HepG2 (cell line): ENCODE results near the gene GRIK4. TPM values are rescaled to one million over a fixed set of nuclear protein-coding genes. Genes with fewer than 3 reads are reported as not detected.

ENCODE experiments used
- ATAC-seq: fragments of 200-7000 bp; cut with Tn5 transposase; 3 replicates; pipeline ENCODE4 v1.9.1; 2020; ENCODE audit warnings: mild to moderate bottlenecking, moderate library complexity
- BruUV-seq: library from RNA; stranded (reverse); fragments of 400-500 nt; replicated peaks from 2 replicates; lab custom pipeline; 2021; lab: Mats Ljungman, UMichigan
- CTCF ChIA-PET: fragments of 300-600 bp; formaldehyde crosslinking; extraction: SDS; loops from one replicate; lab custom pipeline; 2021; ENCODE audit warnings: low total read pairs, inconsistent platforms, low intra/inter-chr PET ratio; lab: Yijun Ruan, JAX
- POLR2A ChIA-PET: fragments of 350-600 bp; sonication (Branson Sonifier 250); formaldehyde crosslinking; loops from one replicate; lab custom pipeline; 2020; ENCODE audit warnings: antibody characterized with exemption, inconsistent platforms; lab: Yijun Ruan, JAX
- DNase-seq: peaks from one replicate; pipeline ENCODE4 v3.0.0-alpha.2; 2015; ENCODE audit warnings: low spot score
- FAIRE-seq: peaks from 3 replicates; lab custom pipeline; 2011; peaks lifted over from hg19 to GRCh38; lab: Jason Lieb, UNC
- H2AFZ ChIP-seq: one replicate; pipeline ENCODE4 v1.6.1; 2011; ENCODE audit warnings: low read length, inconsistent platforms
- H3K27ac ChIP-seq: fragments of 300-600 bp; 3 replicates; pipeline ENCODE4 v1.8.0; 2011; ENCODE audit warnings: mixed run types, mild to moderate bottlenecking, mixed read lengths, low read length, inconsistent platforms; ENCODE audit not compliant: insufficient read depth; ENCODE audit errors: extremely low read length
- H3K27me3 ChIP-seq, 2 experiments: fragments of 200-600 bp in 1 of 2; 2 replicates in 1 of 2; 3 replicates in 1 of 2; pipeline versions ENCODE4 v1.6.0 to v1.8.0; 2011; ENCODE audit warnings: low read length in 2 of 2, mild to moderate bottlenecking in 2 of 2, moderate library complexity in 2 of 2, inconsistent platforms in 1 of 2; ENCODE audit not compliant: insufficient read depth in 2 of 2, control insufficient read depth in 1 of 2
- H3K36me3 ChIP-seq, 2 experiments: fragments of 200-600 bp in 1 of 2; replicated peaks in 1 of 2; 2 replicates in 1 of 2; 3 replicates in 1 of 2; pipeline versions ENCODE4 v1.5.1 to v1.8.0; 2011; ENCODE audit warnings: low read length in 2 of 2, inconsistent platforms in 1 of 2; ENCODE audit not compliant: insufficient read depth in 2 of 2, control insufficient read depth in 1 of 2
- H3K4me1 ChIP-seq: 2 replicates; pipeline ENCODE4 v1.5.1; 2012; ENCODE audit warnings: low read length, inconsistent platforms; ENCODE audit not compliant: insufficient read depth
- H3K4me2 ChIP-seq: 2 replicates; pipeline ENCODE4 v1.6.0; 2011; ENCODE audit warnings: low read depth, low read length, inconsistent platforms
- H3K4me3 ChIP-seq, 3 experiments: fragments of 200-600 bp in 1 of 3; sonication (generic), shearing (Covaris generic) in 1 of 3; replicated peaks in 1 of 3; 2 replicates each; pipeline ENCODE4 v1.5.1; 2011 to 2016; ENCODE audit warnings: low read length in 3 of 3, inconsistent platforms in 2 of 3, low read depth in 2 of 3, mild to moderate bottlenecking in 2 of 3, control low read depth in 1 of 3, mixed read lengths in 1 of 3; ENCODE audit not compliant: insufficient read depth in 1 of 3
- H3K79me2 ChIP-seq: one replicate; pipeline ENCODE4 v1.6.1; 2011; ENCODE audit warnings: low read length, inconsistent platforms; ENCODE audit not compliant: insufficient read depth
- H3K9ac ChIP-seq: 2 replicates; pipeline ENCODE4 v1.6.0; 2011; ENCODE audit warnings: mild to moderate bottlenecking, low read depth, low read length, inconsistent platforms; ENCODE audit not compliant: insufficient read depth
- H3K9me3 ChIP-seq: 2 replicates; pipeline ENCODE4 v1.5.1; 2012; ENCODE audit warnings: mild to moderate bottlenecking, low read length
- H4K20me1 ChIP-seq: 2 replicates; pipeline ENCODE4 v1.6.0; 2011; ENCODE audit warnings: inconsistent platforms, mild to moderate bottlenecking, low read length, moderate library complexity; ENCODE audit not compliant: insufficient read depth
- CREB3 ChIP-seq: sonication (generic); formaldehyde crosslinking; IDR thresholded peaks from 2 replicates; pipeline ENCODE4 v1.5.0; 2020; ENCODE audit warnings: missing genetic modification reagents
- CREBL2 ChIP-seq: sonication (generic); formaldehyde crosslinking; IDR thresholded peaks from 2 replicates; pipeline ENCODE4 v1.8.1; 2023; ENCODE audit warnings: missing genetic modification reagents, mild to moderate bottlenecking, borderline replicate concordance
- DR1 ChIP-seq: sonication (generic); formaldehyde crosslinking; IDR thresholded peaks from 2 replicates; pipeline ENCODE4 v1.8.0; 2021; ENCODE audit warnings: mild to moderate bottlenecking, missing genetic modification reagents, inconsistent platforms
- ELF4 ChIP-seq: sonication (generic); formaldehyde crosslinking; IDR thresholded peaks from 2 replicates; pipeline ENCODE4 v1.5.0; 2020; ENCODE audit warnings: missing genetic modification reagents, mild to moderate bottlenecking, moderate library complexity, borderline replicate concordance
- HMGXB3 ChIP-seq: sonication (generic); formaldehyde crosslinking; IDR thresholded peaks from 2 replicates; pipeline ENCODE4 v1.4.0; 2020; ENCODE audit warnings: missing genetic modification reagents, borderline replicate concordance
- PLSCR1 ChIP-seq: sonication (generic); formaldehyde crosslinking; IDR thresholded peaks from 2 replicates; pipeline ENCODE4 v1.5.0; 2020; ENCODE audit warnings: missing genetic modification reagents, mild to moderate bottlenecking, borderline replicate concordance
- SCMH1 ChIP-seq: sonication (generic); formaldehyde crosslinking; IDR thresholded peaks from 2 replicates; pipeline ENCODE4 v1.9.0; 2021; ENCODE audit warnings: missing genetic modification reagents, mild to moderate bottlenecking, borderline replicate concordance
- SMARCC2 ChIP-seq: fragments of 450-650 bp; IDR thresholded peaks from 2 replicates; pipeline ENCODE4 v1.6.1; 2017; ENCODE audit warnings: antibody characterized with exemption, mild to moderate bottlenecking
- SOX5 ChIP-seq: IDR thresholded peaks from 2 replicates; pipeline ENCODE4 v1.6.1; 2016; ENCODE audit warnings: borderline replicate concordance
- TBP ChIP-seq: sonication (generic); formaldehyde crosslinking; IDR thresholded peaks from 2 replicates; pipeline ENCODE4 v1.5.0; 2020; ENCODE audit warnings: missing genetic modification reagents
- ZFY ChIP-seq: sonication (generic); formaldehyde crosslinking; IDR thresholded peaks from 2 replicates; pipeline ENCODE4 v1.4.0; 2020; ENCODE audit warnings: missing genetic modification reagents
- ZNF333 ChIP-seq: sonication (generic); formaldehyde crosslinking; IDR thresholded peaks from 2 replicates; pipeline ENCODE4 v1.4.0; 2020; ENCODE audit warnings: mild to moderate bottlenecking, missing genetic modification reagents, borderline replicate concordance
- ZNF468 ChIP-seq: sonication (generic); formaldehyde crosslinking; IDR thresholded peaks from 2 replicates; pipeline ENCODE4 v1.8.0; 2022; ENCODE audit warnings: mild to moderate bottlenecking, moderate library complexity, missing genetic modification reagents
- ZNF644 ChIP-seq: IDR thresholded peaks from 2 replicates; pipeline ENCODE4 v1.6.1; 2016; ENCODE audit warnings: low read depth
- ZNF891 ChIP-seq: sonication (generic); formaldehyde crosslinking; IDR thresholded peaks from 2 replicates; pipeline ENCODE4 v1.5.0; 2020; ENCODE audit warnings: mild to moderate bottlenecking, missing genetic modification reagents
- WGBS: methylation state at CpG from one replicate; pipeline ENCODE4 v1.1.6; 2017; ENCODE audit warnings: low lambda C conversion rate; 5-methylcytosine and 5-hydroxymethylcytosine counted together
- in situ Hi-C: cut with HindIII; loops from 2 replicates; pipeline ENCODE4 v1.10.0; 2017; ENCODE audit warnings: low pct_unique_long_range_greater_than_20kb; ENCODE audit not compliant: extremely low pct_ligation_motif_present
- intact Hi-C: fragments of 100-400 bp; cut with micrococcal nuclease; formaldehyde crosslinking; loops from one replicate; pipeline ENCODE4 v1.10.0; 2022; ENCODE audit not compliant: unreplicated experiment
- polyA plus RNA-seq, 8 experiments: library from polyadenylated mRNA; depleted of rRNA in 3 of 8; stranded (reverse) in 7 of 8; unstranded in 1 of 8; fragments of >200 nt; fragmentation: Illumina TruSeq in 4 of 8; extraction: Trizol in 4 of 8; gene quantifications; 2 replicates each; pipeline versions ENCODE4 v1.2.1 to v1.2.3, GENCODE V29; 2011 to 2016; ENCODE audit warnings: low read depth in 4 of 8, missing spikeins in 1 of 8, mixed read lengths in 1 of 8; ENCODE audit not compliant: insufficient read depth in 1 of 8
- total RNA-seq, 5 experiments: library from RNA; depleted of rRNA; stranded (reverse); fragments of >200 nt; fragmentation: Illumina TruSeq; extraction: Trizol; gene quantifications; 2 replicates each; pipeline ENCODE4 v1.2.3, GENCODE V29; 2016; ENCODE audit warnings: low read depth in 1 of 5
- TF ChIP-seq, protein P1 (sequence below): sonication (generic); formaldehyde crosslinking; IDR thresholded peaks from 2 replicates; pipeline ENCODE4 v1.4.0; 2020; ENCODE audit warnings: missing genetic modification reagents
- TF ChIP-seq, protein P2 (sequence below): IDR thresholded peaks from 2 replicates; pipeline ENCODE4 v1.6.1; 2016; ENCODE audit warnings: mild to moderate bottlenecking, missing biosample characterization, missing genetic modification reagents

GRIK4 gene
- total and polyA plus RNA-seq, 2 of the 13 experiments (the other 11 are each of a cell fraction or from before 2014, with no cell fraction given) = 0.04 to 0.07 TPM

DNA sequence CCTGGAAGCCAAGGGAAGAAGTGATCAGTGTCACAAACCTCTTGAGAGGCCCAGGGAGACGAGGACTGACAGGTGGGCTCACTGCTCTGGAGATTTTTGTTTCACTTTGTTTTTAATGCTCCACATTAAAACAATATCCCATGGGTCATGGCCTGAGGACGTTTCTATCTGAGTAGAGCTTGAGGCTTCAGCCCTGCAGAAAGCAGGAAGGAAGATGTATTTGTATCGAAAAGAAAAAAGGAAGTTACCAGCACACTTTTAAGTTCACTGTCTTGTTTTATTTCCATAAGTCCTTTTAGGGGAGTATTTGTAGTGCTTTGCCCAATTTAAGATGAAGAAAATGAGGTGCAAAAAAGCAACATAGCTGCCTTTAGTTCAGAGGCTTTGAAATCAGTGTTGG lies 191.1 kb downstream of the GRIK4 start:
- Histone ChIP-seq H3K9ac (no peak overlapping the region), H2AFZ (no peak overlapping the region)
- no peak for DNase-seq
- intact Hi-C loops = no loop called here
- TF ChIP-seq DR1 (CRISPR knock-in tag) (no peak), PLSCR1 (CRISPR knock-in tag) (no peak), SCMH1 (CRISPR knock-in tag) (no peak), ZFY (CRISPR knock-in tag) (no peak), HMGXB3 (CRISPR knock-in tag) (no peak), CREBL2 (CRISPR knock-in tag) (no peak), CREB3 (CRISPR knock-in tag) (no peak), ZNF468 (no peak), ZNF891 (no peak), TBP (no peak), SMARCC2 (no peak), SOX5 (CRISPR knock-in tag) (no peak), ZNF644 (CRISPR knock-in tag) (no peak), ZNF333 (CRISPR knock-in tag) (no peak), ELF4 (CRISPR knock-in tag) (no peak)
- TF ChIP-seq, protein P1, sequence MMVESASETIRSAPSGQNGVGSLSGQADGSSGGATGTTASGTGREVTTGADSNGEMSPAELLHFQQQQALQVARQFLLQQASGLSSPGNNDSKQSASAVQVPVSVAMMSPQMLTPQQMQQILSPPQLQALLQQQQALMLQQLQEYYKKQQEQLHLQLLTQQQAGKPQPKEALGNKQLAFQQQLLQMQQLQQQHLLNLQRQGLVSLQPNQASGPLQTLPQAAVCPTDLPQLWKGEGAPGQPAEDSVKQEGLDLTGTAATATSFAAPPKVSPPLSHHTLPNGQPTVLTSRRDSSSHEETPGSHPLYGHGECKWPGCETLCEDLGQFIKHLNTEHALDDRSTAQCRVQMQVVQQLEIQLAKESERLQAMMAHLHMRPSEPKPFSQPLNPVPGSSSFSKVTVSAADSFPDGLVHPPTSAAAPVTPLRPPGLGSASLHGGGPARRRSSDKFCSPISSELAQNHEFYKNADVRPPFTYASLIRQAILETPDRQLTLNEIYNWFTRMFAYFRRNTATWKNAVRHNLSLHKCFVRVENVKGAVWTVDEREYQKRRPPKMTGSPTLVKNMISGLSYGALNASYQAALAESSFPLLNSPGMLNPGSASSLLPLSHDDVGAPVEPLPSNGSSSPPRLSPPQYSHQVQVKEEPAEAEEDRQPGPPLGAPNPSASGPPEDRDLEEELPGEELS (CRISPR knock-in tag) = no peak
- TF ChIP-seq, protein P2, sequence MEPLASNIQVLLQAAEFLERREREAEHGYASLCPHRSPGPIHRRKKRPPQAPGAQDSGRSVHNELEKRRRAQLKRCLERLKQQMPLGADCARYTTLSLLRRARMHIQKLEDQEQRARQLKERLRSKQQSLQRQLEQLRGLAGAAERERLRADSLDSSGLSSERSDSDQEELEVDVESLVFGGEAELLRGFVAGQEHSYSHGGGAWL = no peak
- TF ChIP-seq, all 625 proteins: peak for 0
- in situ Hi-C loops = no loop called here
- Histone ChIP-seq H3K9me3 (no peaks in the 10 kb centered on the region), H3K4me2 (no peak overlapping the region), H3K27me3 (0 out of 5 replicates have a peak, but pooled peaks cover 0 to 5% of the 10 kb centered on the region in 2 experiments), H3K4me1 (no peaks in the 10 kb centered on the region; the same call in 1 of the 2 replicates), H3K79me2 (no peaks in the 10 kb centered on the region), H3K36me3 (no peaks in the 10 kb centered on the region), H3K27ac (no peak overlapping the region), H3K4me3 (no peak overlapping the region), H4K20me1 (no peaks in the 10 kb centered on the region)
- 19% methylated on average over 3 of the region's 3 CpGs for WGBS
- no peak for FAIRE-seq
- no peak for ATAC-seq
- ChIA-PET CTCF (no interaction called here), POLR2A (no interaction called here)
- no TSS peak for BruUV-seq
